Prostate gland (tissue), 2 donors: Measurements from ENCODE around the gene MRTFB. TPM values are rescaled to one million over a fixed set of nuclear protein-coding genes. Genes with fewer than 3 reads are reported as not detected.
A peak's percentile ranks its signal among the peaks of the same experiment; 100 is the strongest.

Experiments used
- DNase-seq: peaks from one replicate; pipeline ENCODE4 v3.0.0-alpha.2; 2019; ENCODE audit warnings: low spot score
- H3K27ac ChIP-seq, 2 donors: fragments of 200-600 bp; sonication (generic); 2 replicates each; pipeline ENCODE4 v1.5.1; 2017 to 2019
- H3K27me3 ChIP-seq: fragments of 200-600 bp; sonication (generic); replicated peaks from 2 replicates; pipeline ENCODE4 v1.5.1; 2019; ENCODE audit not compliant: insufficient read depth
- H3K36me3 ChIP-seq, 2 donors: fragments of 200-600 bp; sonication (generic); 1 replicate in 1 of 2; 2 replicates in 1 of 2; pipeline versions ENCODE4 v1.5.1 to v1.8.1; 2017 to 2019
- H3K4me1 ChIP-seq: fragments of 200-600 bp; sonication (generic); replicated peaks from 2 replicates; pipeline ENCODE4 v1.5.1; 2019
- H3K4me3 ChIP-seq, 2 donors: fragments of 200-600 bp; sonication (generic); 2 replicates each; pipeline ENCODE4 v1.5.1; 2017 to 2019
- H3K9me3 ChIP-seq: fragments of 200-600 bp; sonication (generic); 2 replicates; pipeline ENCODE4 v1.5.1; 2017
- CTCF ChIP-seq, 4 experiments: fragments of 200-600 bp in 2 of 4; fragments of 450-650 bp in 2 of 4; sonication (generic) in 2 of 4; IDR thresholded peaks; 1 replicate in 3 of 4; 2 replicates in 1 of 4; pipeline ENCODE4 v1.5.1; 2016 to 2019; ENCODE audit warnings: antibody characterized with exemption in 4 of 4, mild to moderate bottlenecking in 2 of 4, moderate library complexity in 2 of 4
- POLR2A ChIP-seq: fragments of 450-650 bp; IDR thresholded peaks from one replicate; pipeline ENCODE4 v1.6.1; 2016; ENCODE audit warnings: antibody characterized with exemption, mild to moderate bottlenecking
- POLR2AphosphoS5 ChIP-seq: sonication (generic); formaldehyde crosslinking; IDR thresholded peaks from one replicate; pipeline ENCODE4 v1.6.1; 2017; ENCODE audit warnings: antibody characterized with exemption
- WGBS: methylation state at CpG from one replicate; pipeline ENCODE4 v1.1.5; 2018; 5-methylcytosine and 5-hydroxymethylcytosine counted together
- intact Hi-C: fragments of 100-400 bp; cut with DNase I; formaldehyde crosslinking; loops from one replicate; pipeline ENCODE4 v1.14.2; 2022
- total RNA-seq, 2 donors: library from RNA; depleted of rRNA; stranded (reverse); fragments of >200 nt; gene quantifications; one replicate each; pipeline ENCODE4 v1.1.0, GENCODE V29; 2016

MRTFB gene
- total RNA-seq, 2 donors from 2014 or later: 46.5 to 102 TPM

GRCh38 chr16:14102925-14103720 is 32.0 kb downstream of the MRTFB start:
- H3K27ac ChIP-seq: peak overlapping the region in 1 of 2 donors; percentile 8
- H3K4me3 ChIP-seq: no peak overlapping the region
- H3K27me3 ChIP-seq: no peaks in the 10 kb centered on the region
- no peak for DNase-seq
- no peak for TF ChIP-seq POLR2AphosphoS5
- TF ChIP-seq POLR2A: no peak
- no peak for TF ChIP-seq CTCF (IDR thresholded peaks at IDR 0.05)
- intact Hi-C loops: no loop called here
- H3K36me3 ChIP-seq: no peaks in the 10 kb centered on the region
- no peaks in the 10 kb centered on the region for H3K4me1 ChIP-seq
- H3K9me3 ChIP-seq: no peaks in the 10 kb centered on the region
- WGBS: 73% methylated on average over 2 of the region's 2 CpGs

GRCh38 chr16:14104066-14104465 is 32.9 kb downstream of the MRTFB start:
- no peak overlapping the region for H3K4me3 ChIP-seq
- no peaks in the 10 kb centered on the region for H3K4me1 ChIP-seq
- no peaks in the 10 kb centered on the region for H3K36me3 ChIP-seq
- H3K27ac ChIP-seq: no peak overlapping the region
- intact Hi-C loops: no loop called here
- TF ChIP-seq POLR2A: no peak
- TF ChIP-seq CTCF (IDR thresholded peaks at IDR 0.05): no peak
- no peak for TF ChIP-seq POLR2AphosphoS5
- H3K9me3 ChIP-seq: no peaks in the 10 kb centered on the region
- H3K27me3 ChIP-seq: no peaks in the 10 kb centered on the region
- DNase-seq: no peak

- H3K27me3 ChIP-seq: no peaks in the 10 kb centered on the region
- TF ChIP-seq POLR2A (no peak), CTCF (IDR thresholded peaks at IDR 0.05) (no peak), POLR2AphosphoS5 (no peak)
- no peak overlapping the region for H3K4me3 ChIP-seq
- no peak for DNase-seq
- no peaks in the 10 kb centered on the region for H3K4me1 ChIP-seq
- H3K27ac ChIP-seq: no peak overlapping the region
- intact Hi-C loops: no loop called here
- H3K9me3 ChIP-seq: no peaks in the 10 kb centered on the region
- WGBS: 75% methylated on average over 3 of the region's 3 CpGs
- no peaks in the 10 kb centered on the region for H3K36me3 ChIP-seq
Observed at GRCh38 chr16:14105760-14106375, 34.7 kb downstream of the MRTFB start.

GRCh38 chr16:14106457-14106856 is 35.3 kb downstream of the MRTFB start:
- H3K4me1 ChIP-seq: no peaks in the 10 kb centered on the region
- H3K4me3 ChIP-seq: no peak overlapping the region
- no peak for DNase-seq
- no peaks in the 10 kb centered on the region for H3K9me3 ChIP-seq
- intact Hi-C loops: no loop called here
- no peak for TF ChIP-seq POLR2A
- no peak for TF ChIP-seq POLR2AphosphoS5
- TF ChIP-seq CTCF (IDR thresholded peaks at IDR 0.05): no peak
- WGBS: 61% methylated on average over 3 of the region's 3 CpGs
- no peaks in the 10 kb centered on the region for H3K36me3 ChIP-seq
- no peak overlapping the region for H3K27ac ChIP-seq
- no peaks in the 10 kb centered on the region for H3K27me3 ChIP-seq

GRCh38 chr16:14106961-14107360 is 35.8 kb downstream of the MRTFB start:
- Histone ChIP-seq H3K27ac (no peak overlapping the region), H3K36me3 (no peaks in the 10 kb centered on the region), H3K4me1 (no peaks in the 10 kb centered on the region), H3K9me3 (no peaks in the 10 kb centered on the region), H3K27me3 (no peaks in the 10 kb centered on the region), H3K4me3 (no peak overlapping the region)
- DNase-seq: no peak
- intact Hi-C loops: no loop called here
- no peak for TF ChIP-seq POLR2AphosphoS5
- no peak for TF ChIP-seq POLR2A
- WGBS: 91% methylated on average over 8 of the region's 8 CpGs
